ENCODE data around the gene TBC1D24.
A peak's percentile ranks its signal among the peaks of the same experiment; 100 is the strongest.

Gene TBC1D24

DNA sequence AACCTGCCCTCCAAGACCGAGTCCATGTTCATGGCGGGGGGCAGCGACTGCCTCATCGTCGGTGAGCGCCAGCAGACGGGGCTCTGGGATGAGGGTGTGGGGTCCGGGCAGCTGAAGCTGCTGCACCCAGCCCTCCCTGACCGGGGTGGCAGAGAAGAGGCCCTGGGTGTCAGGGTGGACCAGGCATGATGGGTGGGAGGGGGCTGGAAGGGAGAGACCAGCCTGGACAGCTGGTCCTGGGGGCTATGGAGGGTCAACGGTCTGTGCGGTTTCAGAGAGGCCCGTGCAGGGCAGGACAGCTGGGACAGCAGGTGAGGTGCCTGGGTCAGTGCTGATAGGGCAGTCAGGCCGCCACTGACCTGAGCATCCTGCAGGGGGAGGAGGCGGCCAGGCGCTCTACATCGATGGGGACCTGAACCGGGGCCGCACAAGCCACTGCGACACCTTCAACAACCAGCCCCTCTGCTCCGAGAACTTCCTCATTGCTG, 25.5 kb downstream of the TBC1D24 start:
- no peak for DNase-seq

DNA sequence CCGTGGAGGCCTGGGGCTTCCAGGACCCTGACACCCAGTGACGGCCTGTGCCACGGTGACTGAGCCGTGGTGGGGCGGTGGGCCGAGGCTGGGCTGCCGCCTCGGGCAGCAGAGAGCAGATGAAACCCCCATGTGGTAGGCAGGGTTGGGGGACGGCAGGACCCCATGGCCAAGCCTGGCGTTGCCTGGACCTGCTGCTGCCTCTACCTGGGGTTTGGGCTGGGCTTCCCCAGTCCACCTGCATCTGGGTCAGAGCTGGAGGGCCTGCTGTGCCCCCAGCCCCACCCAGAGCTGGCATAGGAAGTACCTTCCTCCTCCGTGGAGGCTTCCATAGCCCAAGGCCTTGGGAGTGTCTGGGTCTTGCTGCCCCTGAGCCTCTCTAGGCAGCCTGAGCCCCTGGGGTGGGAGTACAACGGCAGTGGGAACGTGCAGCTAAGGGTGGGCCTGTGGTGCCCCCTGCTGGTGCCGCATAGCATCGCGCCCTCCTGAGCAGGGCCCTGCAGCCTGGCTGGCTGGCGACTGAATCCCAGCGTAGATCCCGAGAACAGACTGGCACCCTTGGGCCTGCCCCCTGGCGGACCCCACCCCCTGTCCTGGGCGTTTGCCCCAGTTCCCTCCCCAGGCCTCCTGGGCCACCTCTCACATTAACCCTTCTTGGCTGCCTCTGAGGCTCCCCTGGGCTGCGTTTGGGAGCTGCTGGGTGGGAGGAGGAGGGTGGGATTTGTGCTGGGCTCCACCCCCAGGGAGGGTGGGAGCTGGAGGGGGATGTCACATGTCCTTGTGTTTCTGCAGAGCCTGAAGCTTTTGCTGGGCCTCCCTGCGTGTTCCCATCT, 26.2 kb downstream of the TBC1D24 start:
- DNase-seq = peak; percentile 82

DNA sequence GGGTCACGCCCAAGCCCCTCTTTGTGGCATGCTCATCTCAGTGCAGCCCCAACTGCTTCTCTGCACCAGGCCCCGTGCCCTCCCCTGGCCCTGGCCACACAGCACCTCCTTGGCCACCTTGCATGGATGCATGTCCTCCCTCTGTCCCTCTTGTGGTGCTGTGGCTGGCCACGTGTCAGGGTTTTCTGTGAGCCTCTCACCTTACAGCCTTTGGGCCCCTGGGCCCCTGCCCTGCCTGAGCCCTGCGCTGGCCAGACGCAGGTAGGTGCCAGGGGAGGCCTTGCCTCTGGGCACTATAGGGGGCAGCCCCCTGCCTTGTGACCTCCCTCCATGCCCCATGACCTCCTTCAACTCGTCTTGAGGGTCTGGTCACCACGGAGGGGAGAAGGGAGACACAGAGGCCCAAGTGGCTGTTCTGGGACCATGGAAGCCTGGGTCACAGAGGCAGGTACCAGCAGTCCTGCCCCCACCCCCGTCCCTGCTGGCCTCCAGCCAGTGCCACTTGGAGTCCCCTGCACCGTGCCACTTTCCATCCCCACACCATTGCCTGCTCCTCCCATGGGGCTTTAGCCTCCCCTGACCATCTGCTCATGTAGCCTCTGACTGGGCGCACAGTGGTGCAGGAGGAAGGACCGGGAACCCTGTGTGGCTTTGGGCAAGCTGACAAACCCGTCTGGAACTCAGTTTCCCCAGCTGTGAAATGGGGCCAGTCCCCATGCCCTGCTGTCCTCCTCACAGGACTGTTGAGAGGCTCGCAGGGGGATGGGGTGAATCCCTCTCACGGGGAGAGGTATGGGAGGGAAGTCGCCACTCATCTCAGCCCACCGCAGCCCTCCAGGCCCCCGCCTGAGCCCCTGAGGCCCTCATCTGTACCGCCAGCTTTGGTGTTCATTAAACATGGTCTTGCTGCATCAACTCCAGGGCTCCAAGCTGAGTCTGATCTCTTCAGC, 27.3 kb downstream of the TBC1D24 start:
- no peak for DNase-seq

DNA sequence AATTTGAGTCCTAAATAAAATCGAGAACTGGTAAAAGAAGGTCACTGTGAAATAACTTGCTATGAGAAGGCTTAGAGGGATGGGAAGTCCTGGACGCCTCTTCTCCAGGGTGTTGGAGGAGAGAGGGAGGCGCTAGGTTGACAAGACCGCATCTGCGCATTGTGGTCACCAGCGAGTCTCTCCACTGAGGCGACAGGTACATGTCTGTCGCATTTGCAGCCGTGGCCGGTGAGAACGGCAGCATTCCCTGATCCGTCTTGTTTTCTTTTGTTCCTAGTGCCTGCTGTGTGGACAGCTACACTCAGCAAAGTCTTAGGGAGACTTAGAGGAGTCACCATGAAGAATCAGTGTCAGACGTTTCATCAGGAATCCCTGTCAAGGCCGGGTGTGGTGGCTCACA, 30.8 kb downstream of the TBC1D24 start:
- no peak for DNase-seq

DNA sequence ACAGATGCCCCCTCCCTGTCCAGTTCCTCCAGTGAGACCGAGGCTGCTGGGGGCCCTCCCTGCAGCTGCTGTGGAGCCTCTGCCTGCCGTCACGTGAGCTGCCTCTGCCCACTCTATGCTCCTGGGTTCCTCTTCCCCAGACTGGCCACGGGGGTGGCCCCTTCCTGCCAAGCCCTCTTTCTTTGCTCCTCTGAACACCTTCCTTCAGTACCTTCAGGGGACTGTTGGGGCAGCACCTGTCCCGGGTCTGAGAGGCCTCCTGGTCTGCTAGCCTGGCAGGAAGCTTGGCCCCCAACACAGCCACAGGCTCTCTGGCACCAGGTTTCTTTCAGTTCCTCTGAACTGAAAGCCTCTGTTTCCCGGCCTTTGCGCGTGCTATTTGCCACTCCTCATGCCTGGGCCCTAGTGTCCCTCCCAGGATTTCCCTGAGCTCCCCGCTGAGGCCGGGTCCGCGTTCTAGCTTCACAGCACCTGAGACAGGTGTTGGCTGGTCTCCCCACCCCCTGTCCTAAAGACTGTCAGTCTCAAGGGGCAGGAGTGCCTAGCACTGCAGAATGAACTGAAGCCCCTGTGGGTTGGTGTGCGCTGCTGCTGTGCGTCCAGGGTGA, 32.2 kb downstream of the TBC1D24 start:
- DNase-seq = no peak

DNA sequence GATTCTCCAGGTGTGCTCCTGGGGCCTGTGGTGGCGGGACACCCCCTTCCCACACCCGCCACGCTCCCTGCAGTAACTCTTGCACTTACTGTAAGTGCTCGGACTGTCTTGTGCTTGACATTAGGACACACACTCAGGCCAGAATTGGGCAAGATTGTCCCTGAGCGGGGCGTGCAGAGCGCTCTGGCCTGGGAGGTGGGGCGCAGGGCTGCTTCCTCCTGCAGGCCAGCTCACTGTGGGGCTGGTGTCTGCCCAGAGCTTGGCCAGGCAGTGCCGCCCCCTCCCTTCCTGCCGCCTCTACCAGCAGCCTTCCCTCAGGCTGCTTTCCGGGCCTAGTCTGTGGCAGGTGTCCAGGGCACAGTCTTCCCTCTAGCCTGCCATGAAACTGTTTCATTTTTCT, 32.7 kb downstream of the TBC1D24 start:
- no peak for DNase-seq

DNA sequence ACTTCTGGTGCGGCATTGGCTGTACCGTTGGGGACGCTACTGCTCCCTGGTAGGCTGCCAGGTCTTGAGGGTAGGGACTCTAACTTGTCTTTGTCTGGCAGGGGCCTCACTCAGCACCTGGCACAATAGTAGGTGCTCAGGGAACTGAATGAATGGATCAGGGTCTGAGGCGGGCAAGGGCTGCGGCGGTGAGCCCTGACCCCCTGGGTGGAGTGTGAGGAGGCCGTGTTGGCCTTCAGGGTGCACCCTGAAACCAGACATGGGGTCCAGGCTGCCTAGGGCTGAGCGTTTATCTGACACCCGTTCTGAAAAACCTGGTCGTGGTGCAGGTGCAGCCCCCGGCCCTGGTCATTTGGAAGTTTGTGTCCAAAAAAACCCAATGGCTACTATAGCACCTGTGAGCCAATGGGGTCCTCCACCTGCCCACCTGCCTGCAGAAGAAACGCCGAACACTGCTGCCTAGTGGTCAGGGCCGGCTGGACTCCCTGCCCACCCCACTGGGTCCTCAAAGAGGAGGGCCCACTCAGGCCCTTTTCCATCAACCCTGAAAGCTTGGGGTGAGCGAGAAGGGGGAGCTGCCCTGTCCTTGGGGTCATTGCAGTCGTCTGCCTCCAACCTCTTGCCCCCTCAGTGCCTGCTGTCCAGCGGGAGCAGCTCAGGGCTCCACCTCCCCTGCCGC, 33.9 kb downstream of the TBC1D24 start:
- no peak for DNase-seq

DNA sequence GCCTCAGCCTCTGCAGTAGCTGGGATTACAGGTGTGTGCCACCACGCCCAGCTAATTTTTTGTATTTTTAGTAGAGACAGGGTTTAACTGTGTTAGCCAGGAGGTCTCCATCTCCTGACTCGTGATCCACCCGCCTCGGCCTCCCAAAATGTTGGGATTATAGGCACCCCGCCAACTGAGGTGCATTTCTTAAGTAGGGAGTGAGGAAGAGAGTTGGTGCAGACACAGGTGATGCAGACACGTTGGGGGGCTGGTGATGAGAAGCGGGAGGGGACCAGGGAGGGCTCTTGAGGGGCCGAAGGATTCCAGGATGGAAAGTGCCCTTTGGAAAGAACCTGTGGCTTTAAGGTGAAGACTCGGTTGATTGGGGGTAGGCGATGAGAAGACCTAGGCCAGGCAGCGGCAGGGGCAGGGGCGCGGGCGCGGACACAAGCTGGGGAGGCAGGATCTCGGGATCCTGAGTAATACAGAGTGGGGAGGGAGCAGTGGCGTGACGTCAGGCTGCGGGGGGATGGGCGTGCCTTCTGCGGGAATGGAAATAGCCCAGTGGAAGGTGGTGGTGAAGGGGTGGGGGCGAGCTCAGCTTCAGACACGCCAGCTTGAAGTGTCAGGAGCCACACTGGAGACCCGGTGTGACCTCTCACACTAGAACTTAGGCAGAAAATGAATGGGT, 36.3 kb downstream of the TBC1D24 start:
- DNase-seq = no peak

DNA sequence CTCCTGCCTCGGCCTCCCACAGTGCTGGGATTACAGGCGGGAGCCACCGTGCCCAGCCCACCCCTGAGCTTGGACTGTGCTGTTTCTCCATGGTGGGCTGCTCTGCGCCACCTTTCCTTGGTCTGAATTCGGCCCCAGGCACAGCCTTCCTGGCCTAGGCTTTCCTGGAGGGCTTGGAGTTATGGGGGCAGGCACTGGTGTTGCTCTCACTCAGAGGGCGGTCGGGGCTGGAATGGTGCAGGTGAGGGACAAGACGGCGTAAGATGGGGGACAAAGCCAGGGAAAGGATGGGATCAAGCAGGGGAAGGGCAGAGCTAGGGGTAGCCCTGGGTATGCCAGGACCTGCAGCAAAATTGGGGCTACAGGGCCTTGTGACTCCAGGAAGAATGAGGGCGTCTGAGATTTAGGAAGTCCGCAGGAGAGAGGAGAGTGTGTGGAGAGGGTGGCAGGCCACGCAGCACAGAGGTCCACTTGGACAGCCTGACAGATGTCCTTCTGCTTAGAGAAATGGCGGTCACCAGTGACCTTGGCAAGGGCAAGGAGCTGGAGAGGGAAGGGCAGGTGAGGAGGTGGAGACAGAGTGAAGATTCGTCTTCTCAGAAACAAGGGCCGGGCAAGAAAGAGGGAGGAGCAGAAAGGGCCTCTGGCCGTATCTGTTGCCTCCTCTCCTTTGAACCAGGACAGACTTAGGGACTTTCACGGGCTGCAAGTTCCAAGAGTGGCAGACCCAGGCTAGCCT, 37.2 kb downstream of the TBC1D24 start:
- no peak for DNase-seq

DNA sequence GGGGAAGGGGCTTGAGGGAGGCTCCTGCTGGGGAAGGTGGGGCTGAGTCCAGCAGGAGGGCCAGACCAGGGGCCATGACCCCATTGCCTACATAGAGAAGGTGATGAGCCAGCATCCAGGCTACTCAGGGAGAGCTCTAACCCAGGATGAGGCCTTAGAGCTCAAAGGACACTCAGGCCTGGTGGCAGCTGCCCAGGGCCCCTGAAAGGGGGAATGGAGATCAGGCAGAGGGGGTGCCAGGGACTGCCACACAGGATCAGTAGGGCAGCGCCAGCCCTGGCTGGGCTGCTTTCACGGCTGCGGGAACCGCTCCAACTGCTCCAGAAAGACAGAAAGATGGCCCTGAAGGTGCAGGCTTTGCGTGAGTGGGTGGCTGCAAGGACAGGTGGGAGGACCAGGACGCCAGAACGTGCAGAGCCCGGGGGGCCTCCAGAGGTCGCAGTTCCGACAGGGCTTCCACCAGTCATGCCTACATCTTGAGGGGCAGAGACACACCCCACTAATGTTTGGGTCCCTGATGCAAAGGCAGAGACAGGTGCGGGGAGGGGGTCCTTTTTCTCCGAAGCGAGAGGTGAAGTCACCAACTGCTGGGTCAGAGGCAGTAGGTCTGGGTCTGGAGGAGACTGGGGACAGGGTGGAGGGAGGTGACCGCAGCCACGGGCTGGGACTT, 37.9 kb downstream of the TBC1D24 start:
- DNase-seq = peak; percentile 47

DNA sequence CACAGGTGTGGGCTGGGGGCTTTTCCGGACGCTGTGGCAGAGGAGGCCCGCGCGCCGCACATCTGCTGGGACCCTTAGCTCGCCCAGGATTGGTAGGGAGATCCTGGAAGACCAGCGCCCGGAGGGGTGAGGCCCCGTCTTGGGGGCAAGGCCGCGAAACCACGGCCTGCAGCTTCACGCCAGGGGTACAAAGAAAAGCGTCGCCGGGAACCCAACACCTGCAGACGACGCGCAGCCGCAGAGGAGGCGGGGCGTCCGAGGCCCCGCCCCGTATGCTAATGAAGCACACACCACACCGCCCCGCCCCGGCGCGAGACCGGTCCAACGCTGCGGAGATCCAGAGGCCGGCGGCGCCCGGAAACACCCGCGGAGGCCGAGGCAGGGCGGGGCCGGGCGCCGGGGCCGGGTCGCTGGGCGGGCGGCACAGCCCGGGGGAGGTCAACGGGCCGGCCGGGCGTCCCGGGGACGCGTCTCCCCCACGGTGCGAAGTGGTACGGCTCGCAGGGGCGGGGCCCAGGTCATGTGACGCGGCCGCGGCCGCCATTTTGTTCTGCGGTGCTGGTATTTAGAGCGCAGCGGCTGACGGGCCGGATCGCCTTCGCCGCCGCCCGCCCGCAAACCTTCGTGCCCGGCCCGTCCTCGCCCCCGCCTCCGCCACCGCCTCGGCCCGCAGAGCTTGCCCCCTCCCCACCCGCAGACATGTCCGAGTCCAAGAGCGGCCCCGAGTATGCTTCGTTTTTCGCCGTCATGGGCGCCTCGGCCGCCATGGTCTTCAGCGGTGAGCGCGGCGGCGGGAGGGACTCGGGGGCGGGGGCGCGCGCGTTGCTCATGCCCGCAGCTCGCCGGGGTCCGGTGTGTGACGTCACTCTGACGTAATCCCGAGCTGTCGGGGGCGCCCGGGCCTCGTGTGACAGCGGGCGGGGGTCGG, 38.7 kb downstream of the TBC1D24 start, which contains the start of gene ATP6V0C:
TSS of gene ATP6V0C (plus strand) at position 548 of the 928 bp plus-strand sequence. CDS start at position 700, 152 bp downstream.
- DNase-seq = peak; percentile 94

DNA sequence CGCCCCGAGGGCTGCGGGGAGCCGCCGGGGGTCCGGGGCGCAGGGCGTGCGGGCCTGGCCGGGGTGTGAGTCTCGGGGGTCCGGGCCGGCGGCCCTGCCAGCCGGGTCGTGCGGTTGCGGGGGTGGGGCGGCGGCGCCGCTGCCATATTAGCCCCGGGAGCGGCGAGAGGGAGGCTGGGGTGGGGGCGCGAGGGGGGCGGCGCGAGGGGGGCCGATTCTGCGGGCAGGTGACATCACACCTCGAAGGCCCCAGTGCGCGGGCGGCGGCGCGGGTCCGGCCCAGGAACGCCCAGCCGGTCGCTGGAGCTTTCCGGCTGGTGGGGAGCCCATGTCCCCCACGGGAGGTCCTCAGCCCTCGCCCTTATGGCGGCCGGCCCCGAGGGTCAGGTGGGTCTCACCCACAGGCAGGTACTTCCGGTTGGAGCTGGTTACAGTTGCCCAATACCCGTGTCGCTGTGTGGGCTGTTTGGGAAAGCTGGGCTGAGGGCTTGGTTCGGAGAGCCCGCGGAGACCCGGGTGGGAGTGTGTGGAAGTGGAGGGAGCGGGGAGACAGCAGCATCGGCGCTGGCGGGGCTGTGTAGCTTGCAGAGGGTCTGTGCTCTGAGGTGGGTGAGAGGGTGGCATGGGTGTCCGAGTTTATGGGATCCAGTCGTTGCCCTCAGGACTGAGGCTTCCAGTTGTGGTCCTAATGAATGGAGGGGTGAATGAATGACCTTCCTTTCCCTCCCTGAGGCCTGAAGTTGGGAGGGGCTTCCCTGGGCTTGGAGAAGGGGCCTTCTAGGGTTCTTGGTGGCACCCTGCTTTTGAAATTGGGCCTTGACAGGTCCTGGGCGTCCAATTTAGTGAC, 39.6 kb downstream of the TBC1D24 start:
- DNase-seq = peak; percentile 60

DNA sequence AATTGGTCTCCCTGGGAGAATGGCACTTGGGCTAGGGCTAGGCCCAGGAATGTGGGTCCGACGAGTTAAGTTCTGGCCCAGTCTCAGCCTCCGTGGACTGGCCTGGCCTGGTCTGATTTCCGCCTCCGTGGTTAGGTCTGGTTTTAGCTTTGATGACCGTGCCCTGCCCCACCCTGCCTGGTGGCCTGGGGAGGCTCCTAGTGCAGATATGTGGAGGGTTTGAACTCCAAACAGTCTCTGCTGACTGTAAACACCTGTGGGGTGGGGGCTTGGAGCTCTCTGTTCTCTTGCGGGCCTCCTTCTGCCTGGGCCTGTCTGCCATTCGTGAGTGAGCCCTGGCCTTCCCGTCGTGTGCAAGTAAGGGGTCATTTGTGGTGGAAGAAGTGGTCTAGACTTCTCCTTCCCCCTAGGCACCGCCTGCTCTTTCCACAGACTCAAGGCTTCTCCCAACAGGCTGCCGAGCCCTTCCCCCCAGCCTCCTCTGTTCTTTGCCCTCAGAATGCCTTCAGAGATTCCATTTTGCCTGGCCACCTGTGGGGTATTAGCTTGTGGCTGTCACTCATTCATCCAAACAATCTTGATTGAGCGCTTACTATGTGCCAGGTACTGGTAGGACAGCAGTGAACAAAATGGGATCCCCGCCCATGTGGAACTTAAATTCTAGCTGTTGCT, 40.4 kb downstream of the TBC1D24 start:
- no peak for DNase-seq

DNA sequence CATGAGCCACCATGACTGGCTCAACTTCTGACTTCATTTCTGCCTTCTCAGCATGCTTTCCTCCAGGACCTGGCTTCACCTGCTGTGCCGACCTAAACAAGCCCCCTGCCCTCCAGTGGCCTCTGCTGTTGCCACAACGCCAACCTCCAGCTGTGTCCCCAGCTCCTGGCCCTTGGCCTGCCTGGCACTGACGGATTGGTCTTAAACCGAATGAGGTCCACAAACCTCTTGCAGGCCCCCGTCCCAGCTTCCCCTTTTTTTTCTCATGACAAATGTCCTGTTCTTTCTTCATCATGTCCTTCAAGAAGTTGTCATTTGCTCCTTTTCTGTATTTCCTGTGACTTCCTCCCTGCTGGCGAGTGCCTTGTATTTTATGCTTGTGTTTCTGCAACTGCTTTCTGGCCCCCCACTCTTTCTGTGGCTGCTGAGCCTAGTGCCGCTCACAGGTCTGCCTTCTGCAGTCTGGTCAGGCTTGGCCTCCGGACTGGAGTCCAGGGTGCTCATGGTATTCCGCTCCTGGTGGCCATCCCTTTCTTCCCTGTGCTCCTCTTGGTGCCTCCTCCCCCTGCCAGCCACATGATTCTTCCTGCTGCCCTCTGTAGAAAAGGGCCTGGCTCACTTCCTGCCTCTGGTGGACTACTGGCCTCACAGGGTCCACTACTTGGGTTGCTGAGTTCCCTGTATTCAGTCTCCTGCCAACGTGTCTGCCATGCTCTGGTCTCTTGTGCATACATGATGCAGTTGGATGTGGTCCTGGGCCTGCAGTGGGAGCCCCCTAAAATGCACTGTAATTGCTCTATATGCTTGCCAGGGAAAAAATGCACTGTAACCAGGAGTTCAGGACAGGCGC, 41.7 kb downstream of the TBC1D24 start:
- DNase-seq = no peak

DNA sequence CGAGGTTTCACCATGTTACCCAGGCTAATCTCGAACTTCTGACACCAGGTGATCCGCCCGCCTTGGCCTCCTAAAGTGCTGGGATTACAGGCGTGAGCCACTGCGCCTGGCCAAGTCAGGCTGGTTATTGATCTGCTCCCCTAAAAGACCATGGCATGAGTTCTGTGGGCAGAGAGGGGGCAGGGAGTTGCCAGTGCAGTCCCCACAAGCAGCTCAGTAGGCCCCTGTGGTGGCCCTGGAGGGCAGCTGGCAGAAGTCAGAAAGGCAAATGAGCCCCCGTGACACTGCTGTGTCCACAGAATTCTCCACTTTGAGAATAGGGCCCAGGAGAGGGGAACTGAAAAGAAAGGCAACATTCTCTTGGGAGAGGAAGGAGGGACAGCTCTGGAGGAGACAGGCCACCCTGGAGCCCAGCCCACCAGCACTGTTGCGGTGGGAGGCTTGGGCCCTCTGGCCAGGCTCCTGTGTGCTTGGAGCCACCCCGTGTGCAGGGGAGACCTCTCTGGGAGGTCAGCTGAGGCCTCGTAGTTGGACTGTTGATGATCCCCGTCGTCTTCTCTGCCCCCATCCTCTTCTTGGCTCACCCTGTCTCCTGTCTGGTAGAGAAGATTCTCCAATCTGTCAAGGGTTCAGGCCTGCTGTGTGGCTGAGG, 43.2 kb downstream of the TBC1D24 start:
- DNase-seq = no peak
